H1 (cell line): ENCODE results near the gene METAP1D. TPM values are rescaled to one million over a fixed set of nuclear protein-coding genes. Genes with fewer than 3 reads are reported as not detected.
A peak's percentile ranks its signal among the peaks of the same experiment; 100 is the strongest.

ENCODE experiments used
- GABPA ChIP-seq: IDR thresholded peaks from 2 replicates; pipeline ENCODE4 v1.6.1; 2011; ENCODE audit warnings: mild to moderate bottlenecking, low read length, moderate library complexity, borderline replicate concordance; ENCODE audit not compliant: insufficient read depth
- POLR2A ChIP-seq, 2 experiments: IDR thresholded peaks; 1 replicate in 1 of 2; 2 replicates in 1 of 2; pipeline ENCODE4 v1.6.1; 2011; ENCODE audit warnings: low read depth in 2 of 2, low read length in 2 of 2, mild to moderate bottlenecking in 2 of 2; ENCODE audit errors: control extremely low read depth in 1 of 2
- polyA plus RNA-seq, 7 experiments: library from polyadenylated mRNA; depleted of rRNA in 3 of 7; stranded (reverse) in 5 of 7; unstranded in 2 of 7; fragments of >200 nt in 5 of 7; fragments of 200-250 nt in 2 of 7; gene quantifications; 1 replicate in 5 of 7; 2 replicates in 1 of 7; 4 replicates in 1 of 7; pipeline versions ENCODE4 v1.2.1 to v1.2.3, GENCODE V29; 2011 to 2013; ENCODE audit warnings: missing spikeins in 2 of 7, mixed read lengths in 2 of 7
- total RNA-seq: library from RNA; stranded (reverse); fragmentation: NEBNext Ultra II Directional; extraction: Animal tissue kit (Norgen Biotek cat#: 25700); gene quantifications from 2 replicates; pipeline ENCODE4 v1.2.1, GENCODE V29; 2021

METAP1D gene
- total and polyA plus RNA-seq, 2 of the 8 experiments (the other 6 are each of a cell fraction or from before 2014, with no cell fraction given), result 3.9 to 6.2 TPM

GRCh38 chr2:171999604-172000469, at the start of gene METAP1D (continued):
- TF ChIP-seq GABPA (no peak), POLR2A (IDR thresholded peaks at IDR 0.05; ENCODE audit: control extremely low read depth in 1 of 2, low read depth in 2 of 2, low read length in 2 of 2) (peak; percentile 88 to 97)
